SHP77 (cell line): ENCODE results near the gene RPSA.
"Not testable (repeated sequence)": the region's sequence is repeated elsewhere in the genome, so short reads cannot be mapped to it uniquely, and the experiment has no call there.

ENCODE experiments used
- DNase-seq, 2 experiments: peaks; one replicate each; lab custom pipeline; 2025; lab: John Stamatoyannopoulos, UW

RPSA gene

GRCh38 chr3:39456159-39456558 is 49.6 kb downstream of the RPSA start:
- no peak for DNase-seq

DNA sequence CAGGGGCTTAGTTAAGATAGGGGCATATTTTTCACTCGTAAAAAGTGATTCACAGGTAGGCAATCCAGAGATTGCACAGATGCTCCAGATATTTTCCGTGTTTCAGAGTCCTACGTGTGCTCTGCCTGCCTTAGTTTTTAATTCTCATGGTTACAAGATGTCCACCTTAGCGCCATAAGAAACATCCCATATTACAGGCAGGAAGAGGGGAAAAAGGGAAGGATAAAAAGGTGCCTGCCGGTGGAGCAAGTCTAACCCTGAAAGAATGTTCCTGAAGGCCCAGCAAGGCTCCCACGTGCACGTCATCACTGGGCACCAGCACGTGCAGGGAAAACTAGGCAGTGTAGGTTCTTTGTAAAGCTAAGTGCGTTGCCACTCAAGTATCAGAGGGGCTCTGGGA is 50.8 kb downstream of the RPSA start:
- DNase-seq: no peak

- not testable (repeated sequence) for DNase-seq
Measured at GRCh38 chr3:39458579-39458978, 52.1 kb downstream of the RPSA start.

- DNase-seq: no peak
Measured at GRCh38 chr3:39460677-39461076, 54.2 kb downstream of the RPSA start.
